ENCODE results near the gene SNX7. TPM values are rescaled to one million over a fixed set of nuclear protein-coding genes. Genes with fewer than 3 reads are reported as not detected.

SNX7 gene
- total RNA-seq, 8 experiments from 2014 or later: 12.4 to 34.7 (median 18.9) TPM

DNA sequence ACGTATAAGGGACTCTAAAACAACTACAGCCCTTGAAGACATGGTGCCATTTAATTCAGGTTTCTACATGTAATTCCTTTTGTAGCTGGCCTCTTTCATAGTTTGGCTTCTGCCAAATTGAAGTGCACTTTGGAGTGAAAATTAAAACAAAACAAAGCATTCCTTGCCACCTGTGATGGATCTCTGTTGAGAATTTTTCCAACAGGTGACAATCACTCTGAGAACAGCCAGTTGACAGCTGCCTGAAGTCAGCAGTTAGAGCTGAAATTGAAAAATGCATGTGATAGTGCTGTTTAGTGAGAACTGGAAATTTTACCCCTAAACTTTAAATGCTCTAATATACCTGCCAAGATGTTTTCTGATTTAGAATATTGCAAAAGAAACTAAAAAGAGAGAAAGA, 134.5 kb downstream of the SNX7 start:
- 67 to 91% (median 80%) methylated on average over 1 of the region's 1 CpG; no CpG with 5 or more reads in 4 of the 10 experiments for WGBS, 10 experiments
- Histone ChIP-seq H3K4me3 (no peak overlapping the region), H3K27ac (no peak overlapping the region), H3K4me1 (replicated peaks in 1 of 2) (no peaks in the 10 kb centered on the region)
- in situ Hi-C loops (cut with MboI; ENCODE audit: low pct_unique_long_range_greater_than_20kb in 2 of 9, low sequenced_read_pairs in 9 of 9, unreplicated experiment in 9 of 9): loop anchor here in 5 of 9 experiments (25.0 kb wide), 3 partner anchors 366 to 916 kb away; no protein-coding TSS in a partner anchor
- ATAC-seq (replicated peaks in 6 of 8): no peak

DNA sequence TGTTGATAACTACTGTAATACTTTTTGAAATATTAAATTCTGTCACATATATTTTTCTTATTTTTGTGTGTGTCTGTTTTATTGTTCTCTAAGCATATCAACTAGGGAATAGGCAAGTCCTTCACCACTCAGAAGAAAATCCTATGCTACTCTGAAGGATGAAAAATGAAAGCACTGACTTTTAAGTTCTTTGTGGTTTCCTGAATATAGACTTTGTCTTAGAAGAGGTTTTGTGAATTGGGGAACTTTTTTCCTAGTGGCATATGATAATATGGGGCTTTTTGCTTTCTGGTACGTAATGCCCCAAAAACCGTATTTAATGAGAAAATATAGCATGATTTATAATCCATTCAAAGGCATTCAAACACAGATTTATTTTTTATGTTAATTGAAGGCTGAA, 136.0 kb downstream of the SNX7 start:
- WGBS, 10 experiments: 75 to 100% (median 92%) methylated on average over 1 to 2 of the region's 2 CpGs
- in situ Hi-C loops (cut with MboI; ENCODE audit: low pct_unique_long_range_greater_than_20kb in 2 of 9, low sequenced_read_pairs in 9 of 9, unreplicated experiment in 9 of 9): loop anchor here in 5 of 9 experiments (25.0 kb wide), 3 partner anchors 365 to 915 kb away; no protein-coding TSS in a partner anchor
- Histone ChIP-seq H3K4me1 (replicated peaks in 1 of 2) (no peaks in the 10 kb centered on the region), H3K4me3 (no peak overlapping the region), H3K27ac (no peak overlapping the region)
- no peak for ATAC-seq (replicated peaks in 6 of 8)
